Natural killer cell (primary cell): ENCODE results near the gene CDKN3. TPM values are rescaled to one million over a fixed set of nuclear protein-coding genes. Genes with fewer than 3 reads are reported as not detected.

Source experiments
- total RNA-seq, 4 donors: library from RNA; stranded (reverse); fragments of 120-200 nt in 1 of 4; gene quantifications; one replicate each; pipeline versions ENCODE4 v1.2.3 to v1.2.4, GENCODE V29; 2013 to 2022

The CDKN3 gene
- total RNA-seq, 3 donors from 2014 or later (not counting 1 experiment from before 2014, with no cell fraction given) = 0.89 to 3.0 (median 1.8) TPM

Other genes starting within 250 kb of the CDKN3 start
- gene CNIH1, start 44.4 kb downstream of the CDKN3 start, total RNA-seq = 10 to 100 TPM; 20.4 to 30.9 (median 25.7) TPM
- gene GMFB, start 92.0 kb downstream of the CDKN3 start, total RNA-seq = 10 to 100 TPM; 46.4 to 55.1 (median 52.8) TPM
- gene CGRRF1, start 112.9 kb downstream of the CDKN3 start, total RNA-seq = 10 to 100 TPM; 25.4 to 30.1 (median 26.7) TPM
- 1 to 10 TPM in 2 of 3 donors, under 1 TPM in 1; 0.70 to 1.6 (median 1.4) TPM for gene SAMD4A, start 170.1 kb downstream of the CDKN3 start, total RNA-seq